HUES48 (cell line): ENCODE data around the gene PHACTR3.

Experiments used
- H3K27ac ChIP-seq: one replicate; pipeline ENCODE4 v1.7.0; 2013; ENCODE audit warnings: low read depth, low read length, inconsistent platforms
- H3K27me3 ChIP-seq: 2 replicates; pipeline ENCODE4 v1.6.1; 2013; ENCODE audit warnings: mild to moderate bottlenecking, low read length; ENCODE audit not compliant: control insufficient read depth, insufficient read depth
- H3K36me3 ChIP-seq: 2 replicates; pipeline ENCODE4 v1.6.1; 2013; ENCODE audit warnings: low read length; ENCODE audit not compliant: control insufficient read depth, insufficient read depth
- H3K4me1 ChIP-seq: 2 replicates; pipeline ENCODE4 v1.6.1; 2013; ENCODE audit warnings: mild to moderate bottlenecking, low read length; ENCODE audit not compliant: control insufficient read depth, insufficient read depth
- H3K4me3 ChIP-seq: 2 replicates; pipeline ENCODE4 v1.5.1; 2013; ENCODE audit warnings: mild to moderate bottlenecking, low read depth, low read length
- H3K9ac ChIP-seq: 2 replicates; pipeline ENCODE4 v1.6.1; 2013; ENCODE audit warnings: mild to moderate bottlenecking, low read depth, low read length, moderate library complexity
- H3K9me3 ChIP-seq: 2 replicates; pipeline ENCODE4 v1.6.1; 2013; ENCODE audit warnings: low read length; ENCODE audit not compliant: control insufficient read depth, insufficient read depth

Gene PHACTR3

GRCh38 chr20:59828125-59829053, 224.0 kb downstream of the PHACTR3 start:
- Histone ChIP-seq H3K36me3 (no peaks in the 10 kb centered on the region), H3K9ac (no peak overlapping the region), H3K27me3 (no peaks in the 10 kb centered on the region; the same call in 1 of the 2 replicates), H3K27ac (no peak overlapping the region), H3K4me1 (no peaks in the 10 kb centered on the region), H3K9me3 (no peaks in the 10 kb centered on the region), H3K4me3 (no peak overlapping the region)

DNA sequence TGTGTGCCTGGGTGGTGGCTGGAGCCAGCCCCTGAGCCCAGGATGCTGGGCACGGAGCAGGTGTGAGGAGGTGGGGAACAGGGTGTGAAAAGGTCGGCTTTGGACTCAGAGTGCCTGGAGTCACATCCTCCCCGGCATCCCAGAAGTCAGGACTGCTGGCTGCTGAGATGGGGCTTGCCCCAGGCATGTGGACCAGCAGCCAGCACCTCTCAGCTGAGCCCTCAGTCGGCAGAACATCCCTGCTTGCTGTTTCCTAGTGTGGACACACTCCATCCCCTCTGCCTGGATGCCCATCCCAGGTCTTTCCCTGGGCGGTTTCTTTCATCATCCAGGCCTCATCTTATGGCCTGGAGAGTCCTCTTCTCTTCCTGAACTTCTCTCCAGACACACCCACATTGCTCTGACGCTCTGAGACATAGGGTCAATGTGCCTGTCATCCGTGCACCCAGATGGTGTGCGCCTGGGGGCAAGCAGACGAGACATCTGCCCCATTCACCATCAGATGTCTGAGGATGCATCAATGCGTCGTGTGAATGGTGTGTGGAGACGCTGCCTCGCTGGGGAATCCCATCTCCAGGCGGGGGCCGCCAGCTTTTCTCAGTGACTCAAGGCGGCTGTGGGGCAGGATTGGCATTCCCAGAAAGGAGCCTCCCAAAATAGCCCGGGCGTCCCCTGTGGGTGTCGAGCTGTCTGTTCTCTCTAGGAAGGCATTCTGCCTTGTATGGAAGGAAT, 224.9 kb downstream of the PHACTR3 start:
- no peaks in the 10 kb centered on the region for H3K36me3 ChIP-seq
- no peak overlapping the region for H3K27ac ChIP-seq
- no peaks in the 10 kb centered on the region for H3K9me3 ChIP-seq
- H3K4me1 ChIP-seq, result no peaks in the 10 kb centered on the region
- H3K9ac ChIP-seq, result no peak overlapping the region
- peaks cover 1% of the 10 kb centered on the region; the same call in 1 of the 2 replicates for H3K27me3 ChIP-seq
- H3K4me3 ChIP-seq, result no peak overlapping the region

- no peak overlapping the region for H3K9ac ChIP-seq
- peaks cover 9% of the 10 kb centered on the region; the same call in 1 of the 2 replicates for H3K27me3 ChIP-seq
- no peaks in the 10 kb centered on the region for H3K4me1 ChIP-seq
- no peaks in the 10 kb centered on the region for H3K9me3 ChIP-seq
- no peaks in the 10 kb centered on the region for H3K36me3 ChIP-seq
- H3K27ac ChIP-seq, result no peak overlapping the region
- H3K4me3 ChIP-seq, result no peak overlapping the region
Observed at GRCh38 chr20:59829786-59830664, 225.7 kb downstream of the PHACTR3 start.

GRCh38 chr20:59830665-59831023, 226.3 kb downstream of the PHACTR3 start:
- Histone ChIP-seq H3K9ac (no peak overlapping the region), H3K4me1 (peaks cover 5% of the 10 kb centered on the region; the same call in 1 of the 2 replicates)

GRCh38 chr20:59831024-59831915, 226.9 kb downstream of the PHACTR3 start:
- Histone ChIP-seq H3K27me3 (peaks cover 12% of the 10 kb centered on the region; the same call in 1 of the 2 replicates), H3K4me1 (peaks cover 11% of the 10 kb centered on the region), H3K36me3 (no peaks in the 10 kb centered on the region), H3K9ac (no peak overlapping the region), H3K4me3 (no peak overlapping the region), H3K9me3 (no peaks in the 10 kb centered on the region), H3K27ac (no peak overlapping the region)

More at GRCh38 chr20:59830665-59831023, 226.3 kb downstream of the PHACTR3 start:
- Histone ChIP-seq H3K9me3 (no peaks in the 10 kb centered on the region), H3K36me3 (no peaks in the 10 kb centered on the region), H3K27me3 (peaks cover 12% of the 10 kb centered on the region; the same call in 1 of the 2 replicates), H3K27ac (no peak overlapping the region), H3K4me3 (no peak overlapping the region)

DNA sequence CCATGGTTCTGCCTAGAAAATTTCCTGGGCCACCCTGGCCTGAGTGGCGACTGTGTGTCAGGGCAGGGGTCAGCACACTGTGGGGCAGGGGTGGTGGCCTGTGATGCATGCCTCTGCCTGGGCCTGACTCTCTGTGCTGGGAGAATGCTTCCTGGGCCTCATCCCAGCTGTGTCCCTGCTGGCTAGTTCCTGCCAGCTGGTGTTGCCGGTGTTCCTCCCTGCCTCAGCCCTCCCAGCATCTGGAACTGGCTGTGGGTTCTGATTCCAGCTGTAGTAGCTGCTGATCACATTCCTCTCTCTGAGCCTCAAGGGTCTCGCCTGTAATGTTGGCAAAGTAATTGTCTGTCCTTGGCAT, 227.6 kb downstream of the PHACTR3 start:
- Histone ChIP-seq H3K4me3 (no peak overlapping the region), H3K9me3 (no peaks in the 10 kb centered on the region), H3K27me3 (peaks cover 12% of the 10 kb centered on the region; the same call in 1 of the 2 replicates), H3K36me3 (no peaks in the 10 kb centered on the region), H3K9ac (no peak overlapping the region), H3K4me1 (peaks cover 12% of the 10 kb centered on the region), H3K27ac (no peak overlapping the region)

GRCh38 chr20:59832406-59833363, 228.3 kb downstream of the PHACTR3 start:
- Histone ChIP-seq H3K27ac (no peak overlapping the region), H3K4me1 (peaks cover 12% of the 10 kb centered on the region), H3K9ac (no peak overlapping the region), H3K27me3 (peaks cover 12% of the 10 kb centered on the region; the same call in 1 of the 2 replicates), H3K36me3 (no peaks in the 10 kb centered on the region), H3K9me3 (no peaks in the 10 kb centered on the region), H3K4me3 (no peak overlapping the region)

DNA sequence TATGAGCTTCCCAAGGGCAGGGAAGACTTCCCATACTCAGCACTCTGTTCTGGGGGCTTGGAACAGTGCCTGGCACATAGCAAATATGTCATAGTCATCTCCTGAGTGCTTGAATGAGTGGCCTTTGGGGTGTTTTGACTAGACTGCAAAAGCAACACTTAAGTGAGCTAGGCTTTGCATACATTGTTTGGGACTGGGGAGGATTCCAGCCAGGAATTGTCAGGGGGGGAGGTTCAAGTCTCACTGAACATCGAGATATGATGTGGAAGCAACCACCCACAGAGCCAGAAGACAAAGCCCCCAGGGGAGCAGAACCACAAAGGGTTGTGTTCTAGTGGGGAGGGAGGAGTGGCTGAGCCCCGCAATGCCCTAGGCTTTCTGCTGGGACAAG, 230.7 kb downstream of the PHACTR3 start:
- Histone ChIP-seq H3K36me3 (no peaks in the 10 kb centered on the region), H3K9me3 (no peaks in the 10 kb centered on the region), H3K27me3 (peaks cover 12% of the 10 kb centered on the region; the same call in 1 of the 2 replicates), H3K4me1 (peaks cover 12% of the 10 kb centered on the region), H3K27ac (no peak overlapping the region), H3K9ac (no peak overlapping the region), H3K4me3 (no peak overlapping the region)
